NK-92 (cell line): ENCODE results near the gene KDM4F.
"Not testable (repeated sequence)": the region's sequence is repeated elsewhere in the genome, so short reads cannot be mapped to it uniquely, and the experiment has no call there.

Experiments used
- DNase-seq: peaks from one replicate; lab custom pipeline; 2025; ENCODE audit not compliant: unreplicated experiment; lab: John Stamatoyannopoulos, UW

The KDM4F gene

GRCh38 chr11:95049122-95049521 is at the start of gene KDM4F:
Gene KDM4F (plus strand): TSS chr11:95049422.
- DNase-seq: not testable (repeated sequence)

- no peak for DNase-seq
These were observed 45.5 kb upstream of the KDM4F start for GRCh38 chr11:95003716-95004115.

- no peak for DNase-seq
These were observed 43.6 kb upstream of the KDM4F start for GRCh38 chr11:95005642-95006041.

- no peak for DNase-seq
These were observed 37.8 kb upstream of the KDM4F start for GRCh38 chr11:95011376-95011775.

- DNase-seq: no peak
These were observed 34.9 kb upstream of the KDM4F start for GRCh38 chr11:95014184-95014821.

DNA sequence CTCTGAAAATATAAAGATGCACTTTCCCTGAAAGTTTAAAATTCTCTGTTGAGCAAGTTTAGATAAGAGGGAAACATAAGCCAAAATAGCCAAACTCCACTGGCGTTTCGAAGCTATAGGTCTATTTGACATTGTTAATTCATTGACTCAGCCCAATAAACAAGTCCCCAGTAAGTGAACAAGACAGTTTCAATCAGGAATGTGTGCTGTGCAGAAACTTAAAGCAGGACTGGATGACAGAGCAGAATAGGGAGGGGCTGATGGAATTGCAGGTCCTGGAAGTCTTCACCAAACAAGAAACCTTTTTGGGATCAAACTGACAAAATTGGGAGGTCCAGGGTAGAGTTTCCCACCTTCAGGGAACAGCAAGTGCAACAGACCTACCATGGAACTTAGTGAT is 33.1 kb upstream of the KDM4F start:
- no peak for DNase-seq

GRCh38 chr11:95021468-95021867 is 27.8 kb upstream of the KDM4F start:
- DNase-seq: not testable (repeated sequence)

DNA sequence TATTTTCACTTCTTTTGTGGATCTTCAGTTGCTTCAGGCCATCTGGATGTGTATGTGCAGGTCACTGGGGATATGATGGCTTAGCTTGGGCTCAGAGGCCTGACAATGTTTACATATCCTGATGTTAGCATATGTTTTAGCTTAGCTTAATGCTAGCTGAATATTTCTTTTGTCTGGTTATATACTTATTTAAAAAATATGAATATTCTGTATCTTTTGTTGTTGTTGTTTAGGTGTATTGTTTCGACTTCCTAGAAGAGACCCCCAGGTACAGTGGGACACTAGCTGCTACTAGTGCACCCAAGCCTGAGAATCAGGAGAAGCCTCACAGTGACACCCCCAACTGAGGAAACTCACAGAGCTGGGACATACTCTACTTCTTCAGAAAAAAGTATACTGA is 24.3 kb upstream of the KDM4F start, which contains the start of gene KDM4E:
Gene KDM4E, plus strand, starts transcription at position 301 of the 400 bp plus-strand sequence. CDS start 300 bp downstream, outside the sequence.
- no peak for DNase-seq

- not testable (repeated sequence) for DNase-seq
These were observed 23.6 kb upstream of the KDM4F start for GRCh38 chr11:95025594-95025993.

DNA sequence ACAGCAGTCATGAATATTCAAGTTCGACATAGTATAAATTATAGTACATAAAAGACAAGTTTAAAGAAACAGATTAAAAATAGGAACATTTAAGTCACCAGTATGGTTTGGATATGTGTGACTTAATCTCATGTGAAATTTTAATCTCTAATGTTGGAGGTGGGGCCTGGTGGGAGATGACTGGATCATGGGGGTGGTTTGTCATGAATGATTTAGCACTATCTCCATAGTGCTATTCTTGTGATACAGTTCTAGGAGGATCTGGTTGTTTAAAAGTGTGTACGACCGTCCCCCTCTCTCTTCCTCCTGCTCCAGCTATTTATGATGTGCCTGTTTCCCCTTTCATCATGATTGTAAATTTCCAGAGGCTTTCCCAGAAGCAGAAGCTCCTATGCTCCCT is 20.9 kb upstream of the KDM4F start:
- DNase-seq: no peak

DNA sequence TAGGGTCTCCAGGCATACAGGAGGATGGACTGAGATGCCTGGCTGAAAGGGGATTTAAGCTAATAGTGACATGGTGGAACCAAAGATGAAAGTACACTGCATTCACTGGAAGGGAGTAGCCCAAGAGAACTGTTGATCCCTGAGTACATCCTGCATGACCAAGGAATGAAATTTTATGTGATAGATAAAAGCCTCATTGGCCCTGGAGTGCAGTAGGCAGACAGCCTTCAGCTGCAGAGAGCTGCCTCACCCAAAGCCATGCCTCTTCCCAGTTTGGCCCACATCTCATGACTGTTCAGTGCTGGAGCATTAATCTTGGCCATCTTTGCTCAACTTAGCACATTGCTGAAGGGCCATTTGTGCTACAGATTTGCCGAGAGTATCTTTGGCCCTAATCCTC is 16.2 kb upstream of the KDM4F start:
- no peak for DNase-seq

GRCh38 chr11:95035316-95035715 is 13.9 kb upstream of the KDM4F start:
- DNase-seq: no peak

DNA sequence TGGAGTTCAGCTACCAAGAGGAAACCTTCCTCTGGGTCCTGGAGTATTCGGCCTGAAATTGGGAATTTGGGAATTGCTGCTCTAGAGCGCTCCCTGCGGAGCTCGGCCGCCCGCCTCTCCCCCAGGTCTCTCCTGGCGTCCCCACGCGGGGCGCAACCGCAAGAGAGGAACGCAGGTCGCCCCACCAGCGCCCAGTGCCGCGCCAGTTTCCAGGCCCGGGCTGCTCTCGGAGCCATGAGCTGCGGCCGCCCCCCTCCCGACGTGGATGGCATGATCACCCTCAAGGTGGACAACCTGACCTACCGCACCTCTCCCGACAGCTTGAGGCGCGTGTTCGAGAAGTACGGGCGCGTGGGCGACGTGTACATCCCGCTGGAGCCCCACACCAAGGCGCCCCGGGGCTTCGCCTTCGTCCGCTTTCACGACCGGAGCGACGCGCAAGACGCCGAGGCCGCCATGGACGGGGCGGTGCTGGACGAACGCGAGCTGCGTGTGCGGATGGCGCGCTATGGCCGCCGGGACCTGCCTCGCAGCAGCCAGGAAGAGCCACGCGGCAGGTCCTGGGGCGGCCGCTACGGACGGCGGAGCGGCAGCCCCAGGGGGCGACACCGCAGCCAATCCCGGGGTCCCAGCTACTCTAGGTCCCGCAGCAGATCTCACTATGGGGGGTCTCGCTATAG is 11.7 kb upstream of the KDM4F start:
- not testable (repeated sequence) for DNase-seq

DNA sequence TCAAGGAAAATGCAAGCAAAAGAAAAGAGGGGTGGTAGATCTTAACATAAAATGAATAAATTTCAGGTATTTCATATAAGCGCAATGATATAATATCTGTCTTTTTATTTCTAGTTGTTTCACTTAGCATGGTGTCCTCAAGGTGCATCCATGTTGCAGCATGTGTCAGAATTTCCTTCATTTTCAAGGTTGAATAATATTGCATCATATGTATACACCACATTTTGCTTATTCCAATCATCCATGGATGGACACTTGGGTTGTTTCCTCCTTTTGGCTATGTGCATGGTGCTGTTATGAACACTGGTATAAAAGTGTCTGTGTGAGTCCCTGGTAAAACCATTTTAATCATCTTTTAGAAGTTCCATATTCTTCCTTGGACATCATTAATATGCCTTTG is 7.0 kb upstream of the KDM4F start:
- DNase-seq: no peak

DNA sequence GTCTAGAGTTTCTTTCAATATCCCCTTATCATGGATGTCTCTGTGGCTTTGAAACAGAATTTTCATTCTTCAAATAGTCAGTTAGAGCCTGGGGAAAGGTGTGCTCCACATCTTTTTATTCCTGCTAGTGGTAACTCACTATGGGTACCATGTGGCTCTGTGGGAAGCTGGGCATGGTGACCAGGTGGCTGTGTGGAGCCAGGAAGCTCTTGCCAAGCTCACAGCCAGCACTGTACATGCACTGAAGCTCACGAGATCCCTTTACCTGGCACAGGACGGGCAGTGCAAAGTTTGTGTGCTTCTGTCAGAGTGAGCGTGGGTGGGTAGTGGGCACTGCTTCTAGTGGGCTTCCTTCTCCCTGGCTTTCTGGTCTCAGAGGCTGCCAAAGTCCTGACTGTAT is 6.3 kb upstream of the KDM4F start:
- DNase-seq: no peak

- no peak for DNase-seq
These were observed 5.2 kb upstream of the KDM4F start for GRCh38 chr11:95044010-95044409.

- no peak for DNase-seq
These were observed 3.4 kb upstream of the KDM4F start for GRCh38 chr11:95045812-95046211.

DNA sequence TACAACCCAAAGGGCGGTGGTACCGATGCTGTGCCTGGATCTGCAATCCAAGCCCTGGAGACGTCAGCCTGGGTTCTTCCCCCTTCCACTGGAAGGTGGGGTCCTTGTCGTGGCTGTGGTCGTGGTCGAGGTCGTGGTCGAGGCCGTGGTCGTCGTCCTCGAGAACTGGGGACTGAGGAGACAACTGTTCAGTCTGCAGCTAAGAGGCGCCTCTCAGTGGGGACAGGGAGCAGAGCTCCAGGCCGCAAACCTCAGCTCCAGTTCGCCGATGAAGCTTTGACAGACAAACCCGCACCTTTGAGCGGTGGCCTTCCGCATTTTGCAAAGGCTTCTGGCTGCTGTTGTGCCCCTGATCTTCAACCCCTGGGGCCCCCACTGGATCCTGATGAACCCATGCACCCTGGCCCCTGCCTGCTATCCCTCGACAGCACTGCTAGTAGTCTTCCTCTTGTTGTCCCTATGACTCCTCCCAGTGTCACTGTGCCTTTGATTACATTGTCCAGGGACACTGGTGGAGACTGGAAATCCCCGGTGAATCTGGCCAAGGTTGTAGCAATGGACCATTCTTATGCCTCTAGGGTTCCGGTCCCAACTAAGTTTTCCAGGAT is 1.5 kb downstream of the KDM4F start:
- no peak for DNase-seq

GRCh38 chr11:95054356-95054755 is 5.1 kb downstream of the KDM4F start:
- DNase-seq: no peak

GRCh38 chr11:95055283-95055897 is 6.2 kb downstream of the KDM4F start:
- no peak for DNase-seq

DNA sequence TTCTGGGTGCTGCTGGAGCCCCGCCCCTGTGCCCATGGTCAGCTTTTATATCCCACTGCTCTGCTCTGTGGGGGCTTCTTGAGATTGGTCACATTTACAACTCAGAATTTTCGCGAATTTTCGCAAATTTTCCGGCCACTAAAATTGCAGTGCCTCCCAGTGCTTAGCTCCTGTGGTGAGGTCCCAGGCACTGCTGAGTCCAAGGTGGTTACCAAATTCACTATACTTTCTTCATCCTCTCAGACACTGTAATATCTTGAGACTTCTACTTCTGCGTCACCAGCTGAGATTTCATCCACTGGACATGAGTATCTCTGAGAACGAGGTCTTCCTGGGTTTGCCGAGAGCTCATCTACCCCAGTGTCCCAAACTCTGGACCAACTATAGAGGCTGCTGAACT is 8.7 kb downstream of the KDM4F start:
- no peak for DNase-seq

GRCh38 chr11:95058621-95059020 is 9.4 kb downstream of the KDM4F start:
- no peak for DNase-seq
